K562 (cell line): ENCODE results near the gene BNIP3. TPM values are rescaled to one million over a fixed set of nuclear protein-coding genes. Genes with fewer than 3 reads are reported as not detected.

Experiments
- ATAC-seq: fragments of 200-7000 bp; cut with Tn5 transposase; 3 replicates; pipeline ENCODE4 v1.9.1; 2020; ENCODE audit warnings: moderate library complexity
- BruUV-seq: library from RNA; stranded (reverse); fragments of 400-500 nt; replicated peaks from 2 replicates; lab custom pipeline; 2021; lab: Mats Ljungman, UMichigan
- CTCF ChIA-PET: fragments of 300-600 bp; formaldehyde crosslinking; extraction: SDS; loops from one replicate; lab custom pipeline; 2021; ENCODE audit warnings: low intra/inter-chr PET ratio; lab: Yijun Ruan, JAX
- POLR2A ChIA-PET: fragments of 300-600, 350-650 bp; sonication (Branson Sonifier 250); formaldehyde crosslinking; extraction: SDS; loops from one replicate; lab custom pipeline; 2021; ENCODE audit warnings: antibody characterized with exemption, inconsistent platforms; lab: Yijun Ruan, JAX
- DNase-seq, 4 experiments: peaks; one replicate each; pipeline versions ENCODE4 v3.0.0 to v3.0.0-alpha.2; 2011 to 2018; ENCODE audit warnings: low spot score in 3 of 4, mixed read lengths in 3 of 4; ENCODE audit errors: extremely low read depth in 1 of 4
- FAIRE-seq: peaks from 2 replicates; lab custom pipeline; 2011; peaks lifted over from hg19 to GRCh38; lab: Jason Lieb, UNC
- H2AFZ ChIP-seq: 2 replicates; pipeline ENCODE4 v1.6.0; 2011; ENCODE audit warnings: low read depth, low read length, control low read depth, inconsistent platforms
- H3K27ac ChIP-seq: fragments of 200-600 bp; 3 replicates; pipeline ENCODE4 v1.8.0; 2011; ENCODE audit warnings: low read depth, mild to moderate bottlenecking, control low read depth, inconsistent platforms, low read length, moderate library complexity, mixed read lengths; ENCODE audit errors: extremely low read depth
- H3K27me3 ChIP-seq, 2 experiments: fragments of 300-600 bp in 1 of 2; 2 replicates in 1 of 2; 3 replicates in 1 of 2; pipeline versions ENCODE4 v1.6.0 to v1.8.0; 2011; ENCODE audit warnings: inconsistent platforms in 2 of 2, low read length in 2 of 2, mild to moderate bottlenecking in 1 of 2, mixed read lengths in 1 of 2, moderate library complexity in 1 of 2; ENCODE audit not compliant: control insufficient read depth in 2 of 2, insufficient read depth in 2 of 2
- H3K36me3 ChIP-seq: fragments of 300-600 bp; 3 replicates; pipeline ENCODE4 v1.8.0; 2011; ENCODE audit warnings: mild to moderate bottlenecking, low read length, inconsistent platforms; ENCODE audit not compliant: control insufficient read depth, insufficient read depth
- H3K4me1 ChIP-seq, 2 experiments: fragments of 200-600 bp in 1 of 2; replicated peaks in 1 of 2; 2 replicates in 1 of 2; 3 replicates in 1 of 2; pipeline versions ENCODE4 v1.5.1 to v1.8.0; 2011; ENCODE audit warnings: inconsistent platforms in 2 of 2, low read length in 2 of 2, mild to moderate bottlenecking in 1 of 2, mixed read lengths in 1 of 2, moderate library complexity in 1 of 2; ENCODE audit not compliant: control insufficient read depth in 2 of 2, insufficient read depth in 2 of 2
- H3K4me2 ChIP-seq: 2 replicates; pipeline ENCODE4 v1.6.1; 2011; ENCODE audit warnings: low read length, control low read depth, inconsistent platforms, mixed read lengths; ENCODE audit not compliant: insufficient read depth
- H3K4me3 ChIP-seq: fragments of 200-600 bp; sonication (generic), shearing (Covaris generic); 2 replicates; pipeline ENCODE4 v1.5.1; 2016; ENCODE audit warnings: control low read depth, inconsistent platforms
- H3K79me2 ChIP-seq: fragments of 200-600 bp; 3 replicates; pipeline ENCODE4 v1.8.0; 2011; ENCODE audit warnings: low read length, inconsistent platforms; ENCODE audit not compliant: control insufficient read depth, insufficient read depth
- H3K9ac ChIP-seq, 2 experiments: 2 replicates each; pipeline versions ENCODE4 v1.6.0 to v1.6.1; 2011; ENCODE audit warnings: low read depth in 2 of 2, low read length in 2 of 2, control low read depth in 1 of 2, inconsistent platforms in 1 of 2, mild to moderate bottlenecking in 1 of 2, mixed read lengths in 1 of 2; ENCODE audit not compliant: insufficient read depth in 1 of 2
- H3K9me1 ChIP-seq: one replicate; pipeline ENCODE4 v1.6.0; 2011; ENCODE audit warnings: inconsistent platforms, mild to moderate bottlenecking, low read length, moderate library complexity; ENCODE audit not compliant: control insufficient read depth, insufficient read depth
- H3K9me3 ChIP-seq: replicated peaks from 2 replicates; pipeline ENCODE4 v1.5.1; 2011; ENCODE audit warnings: low read depth, low read length, inconsistent platforms; ENCODE audit not compliant: control insufficient read depth, insufficient read depth
- H4K20me1 ChIP-seq: replicated peaks from 2 replicates; pipeline ENCODE4 v1.6.1; 2011; ENCODE audit warnings: low read length, inconsistent platforms, mixed read lengths; ENCODE audit not compliant: control insufficient read depth, insufficient read depth
- CBX2 ChIP-seq: fragments of 200-600 bp; sonication (generic); IDR thresholded peaks from one replicate; pipeline ENCODE4 v1.6.1; 2012; ENCODE audit warnings: mild to moderate bottlenecking, low read length, inconsistent platforms; ENCODE audit not compliant: insufficient read depth, poor library complexity, severe bottlenecking
- CBX5 ChIP-seq: IDR thresholded peaks from 2 replicates; pipeline ENCODE4 v1.6.1; 2014; ENCODE audit warnings: low read depth, borderline replicate concordance
- MCM3 ChIP-seq: fragments of 450-650 bp; IDR thresholded peaks from 2 replicates; pipeline ENCODE4 v1.6.1; 2016
- NFIC ChIP-seq: fragments of 450-650 bp; IDR thresholded peaks from 2 replicates; pipeline ENCODE4 v1.6.1; 2017; ENCODE audit warnings: mild to moderate bottlenecking, inconsistent platforms
- SP2 ChIP-seq: IDR thresholded peaks from 2 replicates; pipeline ENCODE4 v1.6.1; 2011; ENCODE audit warnings: mild to moderate bottlenecking, low read depth, low read length, moderate library complexity; ENCODE audit not compliant: poor library complexity, severe bottlenecking; ENCODE audit errors: extremely low read depth
- ZNF707 ChIP-seq: fragments of 250-450 bp; sonication (Bioruptor Pico); conservative IDR thresholded peaks from 2 replicates; pipeline ENCODE4 v1.8.0; 2022; ENCODE audit warnings: inconsistent platforms, mild to moderate bottlenecking, moderate library complexity
- WGBS: fragments of 100-300 bp; shearing (Covaris generic); methylation state at CpG from one replicate; pipeline ENCODE4 v1.1.6; 2016; ENCODE audit warnings: low coverage, mixed read lengths; ENCODE audit not compliant: insufficient coverage; ENCODE audit errors: missing lambda C conversion rate; 5-methylcytosine and 5-hydroxymethylcytosine counted together
- in situ Hi-C: fragments of 300-500 bp; cut with MboI; formaldehyde crosslinking; loops from 4 replicates; pipeline ENCODE4 v1.15.0; 2018; ENCODE audit warnings: inconsistent platforms, mixed read lengths
- intact Hi-C: fragments of 100-400 bp; cut with micrococcal nuclease; formaldehyde crosslinking; loops from 2 replicates; pipeline ENCODE4 v1.14.2; 2022
- polyA plus RNA-seq, 8 experiments: library from polyadenylated mRNA; depleted of rRNA in 4 of 8; stranded (reverse) in 5 of 8; unstranded in 3 of 8; fragments of >200 nt; fragmentation: Nextera tagmentation in 2 of 8; fragmentation: Illumina TruSeq in 1 of 8; extraction: Ambion mirVana in 2 of 8; extraction: Trizol in 1 of 8; gene quantifications; 2 replicates each; pipeline versions ENCODE4 v1.2.1 to v1.2.3, GENCODE V29; 2011 to 2014; ENCODE audit warnings: inconsistent platforms in 1 of 8, missing spikeins in 1 of 8
- total RNA-seq, 7 experiments: library from RNA; depleted of rRNA in 6 of 7; stranded (reverse); fragments of >200 nt in 6 of 7; fragmentation: Illumina TruSeq in 2 of 7; extraction: Trizol in 2 of 7; gene quantifications; 2 replicates each; pipeline versions ENCODE4 v1.2.1 to v1.2.3, GENCODE V29; 2011 to 2021; ENCODE audit warnings: low replicate concordance in 1 of 7

The BNIP3 gene
- total and polyA plus RNA-seq, 9 of the 15 experiments (the other 6 are each of a cell fraction or from before 2014, with no cell fraction given): 9.2 to 119 (median 42.2) TPM

- Histone ChIP-seq H3K9me1 (no peaks in the 10 kb centered on the region), H3K27ac (no peak overlapping the region), H3K27me3 (peaks cover 16 to 25% of the 10 kb centered on the region in 2 experiments; a peak in 4 of 5 replicates), H3K4me3 (no peak overlapping the region), H3K4me1 (peaks cover 7 to 22% of the 10 kb centered on the region in 2 experiments; a peak in 3 of 5 replicates), H3K36me3 (no peaks in the 10 kb centered on the region), H3K9me3 (no peaks in the 10 kb centered on the region), H3K9ac (no peak overlapping the region), H4K20me1 (no peaks in the 10 kb centered on the region), H3K4me2 (no peak overlapping the region), H2AFZ (no peak overlapping the region), H3K79me2 (no peaks in the 10 kb centered on the region)
- ATAC-seq: no peak
- CTCF ChIA-PET: interaction anchor here (1.8 to 2.6 kb wide), 2 partner anchors 41 to 136 kb away, joined by 9 to 16 read pairs; partner anchors contain the start of gene BNIP3
- intact Hi-C loops (loop anchor here (5.0 kb wide), 1 partner anchor 40 kb away; the partner anchor contains the start of gene BNIP3), in situ Hi-C loops (loop anchor here (5.0 kb wide), 1 partner anchor 135 kb away; no protein-coding TSS in a partner anchor)
- FAIRE-seq: no peak
- no TSS peak for BruUV-seq
- no peak for TF ChIP-seq SP2
- no peak for TF ChIP-seq CBX5
- no peak for TF ChIP-seq CBX2
- TF ChIP-seq MCM3: no peak
- TF ChIP-seq ZNF707 (CRISPR knock-in tag): no peak
- TF ChIP-seq NFIC: no peak
- WGBS: 61% methylated on average over 15 of the region's 18 CpGs
- DNase-seq: no peak
- POLR2A ChIA-PET: interaction anchor here (1.5 kb wide), 1 partner anchor 137 kb away, joined by 5 read pairs; no protein-coding TSS in a partner anchor
These were observed 40.5 kb upstream of the BNIP3 start for GRCh38 chr10:132022241-132022640.
